ENCODE data around the gene HARS2. TPM values are rescaled to one million over a fixed set of nuclear protein-coding genes. Genes with fewer than 3 reads are reported as not detected.

HARS2 gene
- 31.9 TPM for total RNA-seq

DNA sequence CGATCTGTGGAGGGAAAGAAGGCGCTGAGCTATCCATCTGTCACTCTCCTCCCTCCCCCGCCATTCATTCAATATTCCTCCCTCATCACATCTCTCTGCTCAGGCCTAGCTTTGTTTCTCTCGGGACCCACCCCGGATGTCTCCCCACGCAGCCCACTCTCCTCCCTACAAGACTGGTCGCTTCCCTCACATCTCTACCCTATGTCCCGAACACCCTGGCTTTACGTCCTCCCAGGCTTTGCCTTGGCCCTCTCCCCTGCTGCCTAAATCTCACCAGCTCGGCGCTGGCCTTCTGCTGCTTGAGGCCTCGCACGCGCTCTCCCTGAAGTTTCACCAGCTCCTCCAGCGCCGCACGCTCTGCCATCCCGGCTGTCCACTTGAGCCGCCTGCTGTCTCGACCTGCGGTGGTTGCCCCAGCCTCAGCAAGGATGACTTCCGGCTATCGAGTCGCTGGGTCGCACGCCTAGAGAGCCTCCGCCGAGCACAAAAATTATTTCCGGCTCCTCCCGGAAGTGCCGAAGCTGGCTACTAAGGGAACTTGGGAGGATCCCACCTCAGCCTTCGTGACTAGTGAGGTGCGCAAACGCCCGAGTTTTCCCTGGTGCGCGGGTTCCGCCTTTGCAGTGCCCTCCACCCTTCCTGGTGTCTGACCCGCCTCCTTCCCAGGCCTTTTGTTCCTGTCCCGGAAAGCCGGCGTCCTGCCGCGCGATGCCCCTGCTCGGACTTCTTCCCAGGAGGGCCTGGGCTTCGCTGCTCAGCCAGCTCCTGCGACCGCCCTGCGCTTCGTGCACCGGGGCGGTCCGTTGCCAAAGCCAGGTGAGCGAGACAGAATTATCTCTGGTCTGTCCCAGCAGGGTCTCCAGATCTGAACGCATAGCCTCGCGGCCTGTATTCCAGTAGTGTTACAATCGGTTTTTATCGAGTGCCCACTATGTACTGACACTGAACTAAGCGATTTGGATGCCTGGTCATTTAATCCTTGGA is at the start of gene HARS2, which contains the start of gene HARS1:
Gene HARS2 (plus strand): TSS at position 515 of the 984 bp plus-strand sequence. CDS start 194 bp downstream, at position 709.
Gene HARS1 (minus strand): TSS at position 430 of the 984 bp plus-strand sequence. CDS start 66 bp downstream, at position 364.

DNA sequence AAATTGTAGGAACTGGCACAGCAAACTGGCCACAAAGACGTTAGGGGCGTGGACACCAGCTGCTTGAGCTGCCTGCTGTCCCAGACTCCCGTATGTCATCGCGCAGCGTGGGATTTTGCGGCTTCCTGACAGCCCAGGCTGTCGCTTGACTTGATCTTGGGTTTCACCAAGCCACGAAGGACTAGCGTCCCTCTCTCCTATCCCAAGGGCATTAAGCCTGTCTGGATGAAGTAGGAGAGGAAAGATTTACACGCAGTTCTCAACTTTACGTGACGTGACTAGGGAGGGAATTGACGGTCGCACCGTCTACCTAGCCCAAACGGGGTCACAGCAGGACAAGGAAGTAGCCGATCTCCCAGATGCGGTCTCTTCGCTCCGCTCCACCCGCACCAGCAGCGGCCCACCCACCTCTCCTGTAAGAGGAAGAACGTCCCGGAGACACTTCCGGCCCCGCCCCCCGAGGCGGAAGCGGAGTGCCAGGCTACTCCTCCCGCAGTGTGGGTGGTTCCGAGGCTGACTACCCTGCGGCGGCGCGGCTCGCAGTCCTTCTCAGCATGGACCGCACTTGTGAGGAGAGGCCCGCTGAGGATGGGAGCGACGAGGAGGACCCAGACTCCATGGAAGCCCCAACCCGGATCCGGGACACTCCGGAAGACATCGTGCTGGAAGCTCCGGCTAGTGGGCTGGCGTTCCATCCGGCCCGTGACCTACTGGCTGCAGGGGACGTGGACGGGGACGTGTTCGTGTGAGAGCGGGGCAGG is 26.7 kb upstream of the HARS2 start, which contains the start of gene WDR55:
Gene WDR55 (plus strand): TSS at position 546 of the 761 bp plus-strand sequence. CDS start 9 bp downstream, at position 555.

DNA sequence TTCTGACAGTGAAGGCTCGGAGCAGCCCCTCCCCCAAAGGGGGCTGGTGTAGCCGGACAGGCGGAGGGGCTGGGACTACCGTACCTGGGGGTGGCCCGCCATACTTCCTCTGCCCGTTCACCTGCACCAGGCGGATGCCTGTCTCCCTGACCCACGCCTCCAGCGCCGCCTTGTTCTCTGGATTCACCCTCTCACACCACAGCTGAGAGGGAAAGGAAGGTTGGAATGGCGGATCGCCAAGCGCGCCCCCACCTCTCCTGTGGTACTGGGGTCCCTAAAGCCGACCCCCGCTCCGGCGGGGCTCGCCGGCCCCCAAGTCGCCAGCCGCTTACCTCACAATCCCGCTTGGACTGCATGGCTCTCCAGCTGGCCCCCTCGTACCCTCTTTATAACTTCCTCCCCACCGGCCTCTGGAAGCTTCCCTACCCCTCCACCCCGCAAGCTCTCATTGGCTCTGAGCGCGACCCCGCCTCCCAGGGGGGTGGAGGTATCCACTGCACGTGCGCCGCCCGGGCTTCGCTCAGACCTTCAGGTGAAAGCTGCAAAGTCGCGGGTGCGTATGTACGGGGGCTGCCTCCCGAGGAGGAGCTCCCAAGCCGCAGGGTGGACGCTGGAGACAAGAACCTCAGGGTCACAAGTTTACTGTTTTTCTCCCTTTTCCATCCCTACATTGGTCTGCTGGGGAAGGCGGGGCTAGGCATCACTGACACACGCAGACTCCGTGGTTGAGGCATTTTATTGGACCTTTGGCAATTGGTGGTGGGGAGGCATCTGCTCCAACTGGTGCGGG is 17.9 kb upstream of the HARS2 start, which contains the start of gene DND1:
Gene DND1 (minus strand): TSS at position 390 of the 790 bp plus-strand sequence. CDS start 34 bp downstream, at position 356.

DNA sequence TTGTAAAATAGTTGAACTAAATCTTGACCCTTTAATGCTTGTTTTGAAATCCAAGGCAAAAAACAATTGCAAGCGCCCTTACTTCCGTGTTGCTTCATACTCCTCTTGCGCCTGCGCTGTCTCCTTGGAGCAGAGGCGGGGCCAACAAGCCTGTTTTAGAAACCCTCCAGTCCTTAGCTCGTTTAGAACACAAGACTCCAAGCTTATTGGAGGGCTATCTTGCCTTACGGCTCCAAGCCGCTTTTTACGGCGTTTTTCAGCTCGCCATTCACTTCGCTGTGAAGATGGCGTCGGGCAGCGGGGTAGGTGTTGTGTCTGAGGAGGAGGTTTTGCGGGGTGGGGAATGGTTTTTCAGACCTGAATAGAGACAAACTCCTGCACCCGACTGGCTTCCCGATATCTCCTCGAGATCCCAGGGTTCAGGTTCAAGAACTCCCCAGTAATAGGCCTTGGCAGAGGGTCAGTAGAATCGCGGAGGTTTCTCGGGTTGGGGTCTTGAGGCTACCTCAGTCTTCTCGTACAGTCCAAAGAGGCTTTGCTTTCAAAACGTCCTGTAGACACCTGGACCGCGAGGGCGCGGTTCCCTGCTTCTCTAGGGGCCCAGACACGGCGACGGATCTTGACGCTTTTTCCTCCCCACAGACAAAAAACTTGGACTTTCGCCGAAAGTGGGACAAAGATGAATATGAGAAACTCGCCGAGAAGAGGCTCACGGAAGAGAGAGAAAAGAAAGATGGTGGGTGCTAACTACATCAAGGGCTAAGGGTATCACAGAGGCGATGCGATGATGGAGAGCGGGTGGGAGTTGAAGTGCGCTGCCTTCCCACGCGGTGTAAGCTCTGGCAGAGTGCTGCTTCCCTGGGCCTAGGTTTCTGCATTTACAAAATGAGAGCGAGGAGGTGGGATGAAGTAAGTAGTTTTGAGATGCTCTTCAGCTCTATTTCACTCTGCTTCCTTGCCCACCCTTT is 9.2 kb downstream of the HARS2 start, which contains the start of gene ZMAT2:
Gene ZMAT2 (plus strand): TSS at position 271 of the 968 bp plus-strand sequence. CDS start 14 bp downstream, at position 285.

Small RNAs within 50 kb of the gene (small RNA-seq; reads per million reads assigned to genes)
- gene VTRNA1-1 (ENCODE audit: low replicate concordance) (3.4 reads per million, percentile 92 among the genes with 10 or more reads in this experiment), gene VTRNA1-2 (ENCODE audit: low replicate concordance) (not detected), gene VTRNA1-3 (ENCODE audit: low replicate concordance) (0.12 reads per million)

Other genes with a start within 250 kb of the HARS2 start
- gene EIF4EBP3, start 143.8 kb upstream of the HARS2 start, total RNA-seq = 6.0 TPM
- 19.4 TPM for gene SRA1, start 134.0 kb upstream of the HARS2 start, total RNA-seq
- gene APBB3, start 126.9 kb upstream of the HARS2 start, total RNA-seq = 34.1 TPM
- gene SLC35A4, start 126.6 kb upstream of the HARS2 start, total RNA-seq = 18.6 TPM
- gene CD14, start 58.3 kb upstream of the HARS2 start, total RNA-seq = 81.6 TPM
- gene TMCO6, start 52.0 kb upstream of the HARS2 start, total RNA-seq = 14.7 TPM
- gene NDUFA2, start 43.8 kb upstream of the HARS2 start, total RNA-seq = 77.5 TPM
- 74.9 TPM for gene IK, start 43.6 kb upstream of the HARS2 start, total RNA-seq
- gene WDR55, start 26.6 kb upstream of the HARS2 start, total RNA-seq = 17.6 TPM
- 0.76 TPM for gene DND1, start 17.9 kb upstream of the HARS2 start, total RNA-seq
- gene HARS1, start 85 bp upstream of the HARS2 start, total RNA-seq = 37.0 TPM
- gene ZMAT2, start 9.0 kb downstream of the HARS2 start, total RNA-seq = 26.0 TPM
- gene PCDHA1, start 94.7 kb downstream of the HARS2 start, total RNA-seq = 0.12 TPM
- gene PCDHA2, start 103.4 kb downstream of the HARS2 start, total RNA-seq = 0.47 TPM
- 0.64 TPM for gene PCDHA3, start 109.6 kb downstream of the HARS2 start, total RNA-seq
- gene PCDHA4, start 115.6 kb downstream of the HARS2 start, total RNA-seq = 1.8 TPM
- gene PCDHA5, start 130.2 kb downstream of the HARS2 start, total RNA-seq = 0.41 TPM
- gene PCDHA6, start 136.5 kb downstream of the HARS2 start, total RNA-seq = 0.88 TPM
- gene PCDHA7, start 142.8 kb downstream of the HARS2 start, total RNA-seq = 0.58 TPM
- 0.41 TPM for gene PCDHA8, start 149.7 kb downstream of the HARS2 start, total RNA-seq
- gene PCDHA9, start 156.9 kb downstream of the HARS2 start, total RNA-seq = 0.58 TPM
- gene PCDHA10, start 164.4 kb downstream of the HARS2 start, total RNA-seq = 1.2 TPM
- 0.82 TPM for gene PCDHA11, start 177.5 kb downstream of the HARS2 start, total RNA-seq
- gene PCDHA12, start 183.9 kb downstream of the HARS2 start, total RNA-seq = 0.35 TPM
- gene PCDHA13, start 190.7 kb downstream of the HARS2 start, total RNA-seq = 0.88 TPM
- 1.2 TPM for gene PCDHAC1, start 234.8 kb downstream of the HARS2 start, total RNA-seq

Data from metanephros (tissue), 2 donors.